SK-N-SH treated with all-trans-retinoic acid at 6 μM for 48 hours (cell line): ENCODE measurements around the gene CLK4.

Experiments
- ATAC-seq: fragments of 200-7000 bp; cut with Tn5 transposase; 3 replicates; pipeline ENCODE4 v1.9.1; 2020; ENCODE audit warnings: mild to moderate bottlenecking, moderate library complexity
- ARNTL ChIP-seq: fragments of 450-650 bp; formaldehyde crosslinking; IDR thresholded peaks from 2 replicates; pipeline ENCODE4 v1.5.0; 2020; ENCODE audit warnings: low read depth, mild to moderate bottlenecking, moderate library complexity, borderline replicate concordance
- BACH2 ChIP-seq: fragments of 250-450 bp; sonication (Bioruptor Pico); IDR thresholded peaks from 2 replicates; pipeline ENCODE4 v1.9.0; 2021; ENCODE audit warnings: mild to moderate bottlenecking, borderline replicate concordance
- CSDC2 ChIP-seq: fragments of 250-450 bp; sonication (Bioruptor Pico); IDR thresholded peaks from 2 replicates; pipeline ENCODE4 v1.5.0; 2020; ENCODE audit warnings: mild to moderate bottlenecking, moderate library complexity
- ESRRG ChIP-seq: fragments of 250-450 bp; sonication (Bioruptor Pico); IDR thresholded peaks from 2 replicates; pipeline ENCODE4 v1.6.1; 2021; ENCODE audit warnings: mild to moderate bottlenecking
- GLIS3 ChIP-seq: fragments of 250-450 bp; sonication (Bioruptor Pico); IDR thresholded peaks from 2 replicates; pipeline ENCODE4 v1.5.0; 2020; ENCODE audit warnings: mild to moderate bottlenecking, moderate library complexity
- ISL1 ChIP-seq: fragments of 250-450 bp; sonication (Bioruptor Pico); IDR thresholded peaks from 2 replicates; pipeline ENCODE4 v2.1.2; 2022; ENCODE audit warnings: mild to moderate bottlenecking, moderate library complexity
- OSR1 ChIP-seq: fragments of 250-450 bp; sonication (Bioruptor Pico); IDR thresholded peaks from 2 replicates; pipeline ENCODE4 v1.8.0; 2022; ENCODE audit warnings: moderate library complexity, mild to moderate bottlenecking, inconsistent platforms
- PPARA ChIP-seq: fragments of 250-450 bp; sonication (Bioruptor Pico); IDR thresholded peaks from 2 replicates; pipeline ENCODE4 v1.5.0; 2020; ENCODE audit warnings: mild to moderate bottlenecking, borderline replicate concordance
- RARB ChIP-seq: fragments of 250-450 bp; sonication (Bioruptor Pico); IDR thresholded peaks from 2 replicates; pipeline ENCODE4 v1.8.0; 2021; ENCODE audit warnings: mild to moderate bottlenecking, moderate library complexity
- SNAI2 ChIP-seq: fragments of 250-450 bp; sonication (Bioruptor Pico); IDR thresholded peaks from 2 replicates; pipeline ENCODE4 v1.5.0; 2020; ENCODE audit warnings: mild to moderate bottlenecking, moderate library complexity
- TCF4 ChIP-seq: fragments of 250-450 bp; sonication (Bioruptor Pico); IDR thresholded peaks from 2 replicates; pipeline ENCODE4 v1.8.0; 2021; ENCODE audit warnings: mild to moderate bottlenecking, moderate library complexity, borderline replicate concordance
- ZC3H10 ChIP-seq: fragments of 250-450 bp; sonication (Bioruptor Pico); IDR thresholded peaks from 2 replicates; pipeline ENCODE4 v1.5.1; 2021; ENCODE audit warnings: mild to moderate bottlenecking, moderate library complexity
- ZFP3 ChIP-seq: fragments of 250-450 bp; sonication (Bioruptor Pico); IDR thresholded peaks from 2 replicates; pipeline ENCODE4 v1.5.0; 2020; ENCODE audit warnings: mild to moderate bottlenecking, moderate library complexity
- ZFP30 ChIP-seq: fragments of 450-650 bp; formaldehyde crosslinking; IDR thresholded peaks from 2 replicates; pipeline ENCODE4 v1.5.0; 2022; ENCODE audit warnings: mild to moderate bottlenecking, moderate library complexity
- ZNF565 ChIP-seq: fragments of 450-650 bp; formaldehyde crosslinking; conservative IDR thresholded peaks from 2 replicates; pipeline ENCODE4 v1.5.0; 2020; ENCODE audit warnings: low read depth, mild to moderate bottlenecking, moderate library complexity
- ZNF70 ChIP-seq: fragments of 450-650 bp; formaldehyde crosslinking; IDR thresholded peaks from 2 replicates; pipeline ENCODE4 v1.5.0; 2020; ENCODE audit warnings: mild to moderate bottlenecking, moderate library complexity
- ZNF8 ChIP-seq: fragments of 450-650 bp; formaldehyde crosslinking; IDR thresholded peaks from 2 replicates; pipeline ENCODE4 v1.5.0; 2020; ENCODE audit warnings: mild to moderate bottlenecking, moderate library complexity
- TF ChIP-seq, protein P1 (sequence below): fragments of 250-450 bp; sonication (Bioruptor Pico); IDR thresholded peaks from 2 replicates; pipeline ENCODE4 v1.8.0; 2021; ENCODE audit warnings: low read depth, mild to moderate bottlenecking, moderate library complexity, borderline replicate concordance
- TF ChIP-seq, protein P2 (sequence below): fragments of 250-450 bp; sonication (Bioruptor Pico); IDR thresholded peaks from 2 replicates; pipeline ENCODE4 v1.5.1; 2021; ENCODE audit warnings: mild to moderate bottlenecking, moderate library complexity
- TF ChIP-seq, protein P3 (sequence below): fragments of 250-450 bp; sonication (Bioruptor Pico); IDR thresholded peaks from 2 replicates; pipeline ENCODE4 v1.8.0; 2020; ENCODE audit warnings: mild to moderate bottlenecking, moderate library complexity, borderline replicate concordance
- TF ChIP-seq, protein P4 (sequence below): fragments of 250-450 bp; sonication (Bioruptor Pico); IDR thresholded peaks from 2 replicates; pipeline ENCODE4 v1.5.0; 2020; ENCODE audit warnings: mild to moderate bottlenecking, moderate library complexity
- TF ChIP-seq, protein P5 (sequence below): fragments of 250-450 bp; sonication (Bioruptor Pico); IDR thresholded peaks from 2 replicates; pipeline ENCODE4 v1.5.1; 2020; ENCODE audit warnings: low read depth, mild to moderate bottlenecking, moderate library complexity

CLK4 gene

DNA sequence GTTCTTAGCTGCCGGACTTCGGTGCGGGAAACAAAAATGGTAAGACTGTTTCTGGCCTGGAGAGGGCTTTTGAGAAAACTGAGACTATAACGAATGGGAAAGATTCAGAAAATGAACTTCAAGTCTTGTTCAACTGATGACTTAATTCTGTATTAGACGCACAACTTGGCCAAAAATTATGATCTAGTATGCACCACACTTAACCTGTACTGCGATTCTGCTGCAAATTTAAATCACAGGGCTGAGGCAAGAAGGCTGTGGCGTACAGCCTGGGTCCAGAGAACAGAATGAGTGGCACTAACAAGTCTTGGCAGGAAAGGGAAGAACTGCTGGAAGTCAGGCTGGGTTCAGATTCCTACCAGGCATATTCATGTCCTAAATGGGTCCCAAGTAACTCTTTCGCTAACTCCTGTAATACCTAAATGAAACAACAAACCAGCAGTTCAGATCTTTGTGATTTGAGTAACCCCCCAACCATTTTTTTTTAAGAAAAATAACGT, 35.9 kb downstream of the CLK4 start:
- TF ChIP-seq TCF4 (CRISPR knock-in tag) (no peak), ZNF8 (CRISPR knock-in tag) (no peak), GLIS3 (no peak), OSR1 (no peak), ISL1 (CRISPR knock-in tag) (no peak), ESRRG (CRISPR knock-in tag) (no peak), ZNF70 (CRISPR knock-in tag) (no peak), RARB (CRISPR knock-in tag) (no peak), ZNF565 (CRISPR knock-in tag) (no peak), PPARA (no peak), CSDC2 (CRISPR knock-in tag) (no peak), ZC3H10 (CRISPR knock-in tag) (no peak), SNAI2 (CRISPR knock-in tag) (no peak), ZFP30 (CRISPR knock-in tag) (no peak), BACH2 (CRISPR knock-in tag) (no peak), ARNTL (CRISPR knock-in tag) (no peak)
- TF ChIP-seq, protein P1, sequence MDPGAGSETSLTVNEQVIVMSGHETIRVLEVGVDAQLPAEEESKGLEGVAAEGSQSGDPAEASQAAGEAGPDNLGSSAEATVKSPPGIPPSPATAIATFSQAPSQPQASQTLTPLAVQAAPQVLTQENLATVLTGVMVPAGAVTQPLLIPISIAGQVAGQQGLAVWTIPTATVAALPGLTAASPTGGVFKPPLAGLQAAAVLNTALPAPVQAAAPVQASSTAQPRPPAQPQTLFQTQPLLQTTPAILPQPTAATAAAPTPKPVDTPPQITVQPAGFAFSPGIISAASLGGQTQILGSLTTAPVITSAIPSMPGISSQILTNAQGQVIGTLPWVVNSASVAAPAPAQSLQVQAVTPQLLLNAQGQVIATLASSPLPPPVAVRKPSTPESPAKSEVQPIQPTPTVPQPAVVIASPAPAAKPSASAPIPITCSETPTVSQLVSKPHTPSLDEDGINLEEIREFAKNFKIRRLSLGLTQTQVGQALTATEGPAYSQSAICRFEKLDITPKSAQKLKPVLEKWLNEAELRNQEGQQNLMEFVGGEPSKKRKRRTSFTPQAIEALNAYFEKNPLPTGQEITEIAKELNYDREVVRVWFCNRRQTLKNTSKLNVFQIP (CRISPR knock-in tag) = no peak
- TF ChIP-seq, protein P2, sequence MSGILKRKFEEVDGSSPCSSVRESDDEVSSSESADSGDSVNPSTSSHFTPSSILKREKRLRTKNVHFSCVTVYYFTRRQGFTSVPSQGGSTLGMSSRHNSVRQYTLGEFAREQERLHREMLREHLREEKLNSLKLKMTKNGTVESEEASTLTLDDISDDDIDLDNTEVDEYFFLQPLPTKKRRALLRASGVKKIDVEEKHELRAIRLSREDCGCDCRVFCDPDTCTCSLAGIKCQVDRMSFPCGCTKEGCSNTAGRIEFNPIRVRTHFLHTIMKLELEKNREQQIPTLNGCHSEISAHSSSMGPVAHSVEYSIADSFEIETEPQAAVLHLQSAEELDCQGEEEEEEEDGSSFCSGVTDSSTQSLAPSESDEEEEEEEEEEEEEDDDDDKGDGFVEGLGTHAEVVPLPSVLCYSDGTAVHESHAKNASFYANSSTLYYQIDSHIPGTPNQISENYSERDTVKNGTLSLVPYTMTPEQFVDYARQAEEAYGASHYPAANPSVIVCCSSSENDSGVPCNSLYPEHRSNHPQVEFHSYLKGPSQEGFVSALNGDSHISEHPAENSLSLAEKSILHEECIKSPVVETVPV (CRISPR knock-in tag) = no peak
- TF ChIP-seq, protein P3, sequence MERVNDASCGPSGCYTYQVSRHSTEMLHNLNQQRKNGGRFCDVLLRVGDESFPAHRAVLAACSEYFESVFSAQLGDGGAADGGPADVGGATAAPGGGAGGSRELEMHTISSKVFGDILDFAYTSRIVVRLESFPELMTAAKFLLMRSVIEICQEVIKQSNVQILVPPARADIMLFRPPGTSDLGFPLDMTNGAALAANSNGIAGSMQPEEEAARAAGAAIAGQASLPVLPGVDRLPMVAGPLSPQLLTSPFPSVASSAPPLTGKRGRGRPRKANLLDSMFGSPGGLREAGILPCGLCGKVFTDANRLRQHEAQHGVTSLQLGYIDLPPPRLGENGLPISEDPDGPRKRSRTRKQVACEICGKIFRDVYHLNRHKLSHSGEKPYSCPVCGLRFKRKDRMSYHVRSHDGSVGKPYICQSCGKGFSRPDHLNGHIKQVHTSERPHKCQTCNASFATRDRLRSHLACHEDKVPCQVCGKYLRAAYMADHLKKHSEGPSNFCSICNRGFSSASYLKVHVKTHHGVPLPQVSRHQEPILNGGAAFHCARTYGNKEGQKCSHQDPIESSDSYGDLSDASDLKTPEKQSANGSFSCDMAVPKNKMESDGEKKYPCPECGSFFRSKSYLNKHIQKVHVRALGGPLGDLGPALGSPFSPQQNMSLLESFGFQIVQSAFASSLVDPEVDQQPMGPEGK (CRISPR knock-in tag) = no peak
- TF ChIP-seq, protein P4, sequence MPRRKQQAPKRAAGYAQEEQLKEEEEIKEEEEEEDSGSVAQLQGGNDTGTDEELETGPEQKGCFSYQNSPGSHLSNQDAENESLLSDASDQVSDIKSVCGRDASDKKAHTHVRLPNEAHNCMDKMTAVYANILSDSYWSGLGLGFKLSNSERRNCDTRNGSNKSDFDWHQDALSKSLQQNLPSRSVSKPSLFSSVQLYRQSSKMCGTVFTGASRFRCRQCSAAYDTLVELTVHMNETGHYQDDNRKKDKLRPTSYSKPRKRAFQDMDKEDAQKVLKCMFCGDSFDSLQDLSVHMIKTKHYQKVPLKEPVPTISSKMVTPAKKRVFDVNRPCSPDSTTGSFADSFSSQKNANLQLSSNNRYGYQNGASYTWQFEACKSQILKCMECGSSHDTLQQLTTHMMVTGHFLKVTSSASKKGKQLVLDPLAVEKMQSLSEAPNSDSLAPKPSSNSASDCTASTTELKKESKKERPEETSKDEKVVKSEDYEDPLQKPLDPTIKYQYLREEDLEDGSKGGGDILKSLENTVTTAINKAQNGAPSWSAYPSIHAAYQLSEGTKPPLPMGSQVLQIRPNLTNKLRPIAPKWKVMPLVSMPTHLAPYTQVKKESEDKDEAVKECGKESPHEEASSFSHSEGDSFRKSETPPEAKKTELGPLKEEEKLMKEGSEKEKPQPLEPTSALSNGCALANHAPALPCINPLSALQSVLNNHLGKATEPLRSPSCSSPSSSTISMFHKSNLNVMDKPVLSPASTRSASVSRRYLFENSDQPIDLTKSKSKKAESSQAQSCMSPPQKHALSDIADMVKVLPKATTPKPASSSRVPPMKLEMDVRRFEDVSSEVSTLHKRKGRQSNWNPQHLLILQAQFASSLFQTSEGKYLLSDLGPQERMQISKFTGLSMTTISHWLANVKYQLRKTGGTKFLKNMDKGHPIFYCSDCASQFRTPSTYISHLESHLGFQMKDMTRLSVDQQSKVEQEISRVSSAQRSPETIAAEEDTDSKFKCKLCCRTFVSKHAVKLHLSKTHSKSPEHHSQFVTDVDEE (CRISPR knock-in tag) = no peak
- ATAC-seq = peak; percentile 10; the same call in 1 of the 3 replicates

DNA sequence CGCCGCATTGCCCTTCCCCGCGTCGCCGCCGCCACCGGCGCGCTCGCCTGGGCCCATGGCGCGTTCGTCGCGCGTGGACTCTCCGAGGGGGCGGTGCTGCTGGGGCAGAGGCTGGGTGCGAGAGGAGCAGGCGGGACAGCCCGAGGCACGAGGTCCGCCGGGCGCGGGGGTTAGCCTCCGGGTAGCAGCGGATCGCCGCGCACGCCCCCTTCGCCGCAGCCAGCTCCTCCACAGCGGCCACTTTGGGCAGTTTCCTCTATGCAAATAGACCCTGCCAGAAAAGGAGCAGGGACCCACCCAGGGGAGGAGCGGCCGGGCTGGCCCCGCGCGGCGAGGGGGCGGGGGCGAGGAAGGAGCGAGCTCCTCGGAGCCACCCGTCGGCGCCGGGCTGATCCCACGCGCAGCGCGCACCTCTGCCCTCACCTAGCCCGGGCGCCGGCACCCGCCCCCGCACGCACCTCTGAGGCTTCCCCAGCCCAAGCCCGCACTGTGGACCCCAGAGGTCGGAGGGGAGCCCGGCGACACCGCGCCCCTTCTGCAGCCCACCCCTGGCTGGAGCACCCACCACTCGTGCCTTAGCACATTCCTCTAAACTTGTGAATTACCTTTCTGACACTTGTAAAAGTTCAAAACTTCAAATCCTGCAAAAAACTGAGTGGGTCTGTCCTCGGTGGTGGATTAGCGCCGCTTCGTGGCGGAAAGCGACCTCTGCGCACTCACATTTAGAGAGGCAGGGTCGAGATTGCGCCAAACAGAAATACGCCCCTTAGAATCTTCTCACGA, 36.5 kb downstream of the CLK4 start, which contains the start of gene COL23A1:
COL23A1 (minus strand) TSS at position 253 of the 783 bp plus-strand sequence.
- TF ChIP-seq ZNF565 (CRISPR knock-in tag) (no peak), SNAI2 (CRISPR knock-in tag) (no peak), CSDC2 (CRISPR knock-in tag) (no peak), ZFP30 (CRISPR knock-in tag) (no peak), TCF4 (CRISPR knock-in tag) (no peak), ZNF70 (CRISPR knock-in tag) (no peak), RARB (CRISPR knock-in tag) (no peak), PPARA (no peak), ARNTL (CRISPR knock-in tag) (no peak), ZFP3 (CRISPR knock-in tag) (no peak), ISL1 (CRISPR knock-in tag) (no peak), GLIS3 (no peak), BACH2 (CRISPR knock-in tag) (no peak)
- TF ChIP-seq, protein P5, sequence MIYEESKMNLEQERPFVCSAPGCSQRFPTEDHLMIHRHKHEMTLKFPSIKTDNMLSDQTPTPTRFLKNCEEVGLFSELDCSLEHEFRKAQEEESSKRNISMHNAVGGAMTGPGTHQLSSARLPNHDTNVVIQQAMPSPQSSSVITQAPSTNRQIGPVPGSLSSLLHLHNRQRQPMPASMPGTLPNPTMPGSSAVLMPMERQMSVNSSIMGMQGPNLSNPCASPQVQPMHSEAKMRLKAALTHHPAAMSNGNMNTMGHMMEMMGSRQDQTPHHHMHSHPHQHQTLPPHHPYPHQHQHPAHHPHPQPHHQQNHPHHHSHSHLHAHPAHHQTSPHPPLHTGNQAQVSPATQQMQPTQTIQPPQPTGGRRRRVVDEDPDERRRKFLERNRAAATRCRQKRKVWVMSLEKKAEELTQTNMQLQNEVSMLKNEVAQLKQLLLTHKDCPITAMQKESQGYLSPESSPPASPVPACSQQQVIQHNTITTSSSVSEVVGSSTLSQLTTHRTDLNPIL (CRISPR knock-in tag) = no peak
- TF ChIP-seq, protein P4 (CRISPR knock-in tag) = no peak
- TF ChIP-seq, all 23 proteins: peak for 0
- peak; percentile 66 for ATAC-seq
